Measurements from ENCODE around the gene FNDC8.
"Not testable (repeated sequence)": the region's sequence is repeated elsewhere in the genome, so short reads cannot be mapped to it uniquely, and the experiment has no call there.

FNDC8 gene

GRCh38 chr17:35174835-35175334 lies 53.5 kb downstream of the FNDC8 start:
- FAIRE-seq: no peak

GRCh38 chr17:35175638-35176415 lies 54.4 kb downstream of the FNDC8 start:
- FAIRE-seq: no peak

GRCh38 chr17:35176897-35177296 lies 55.5 kb downstream of the FNDC8 start:
- FAIRE-seq: no peak

GRCh38 chr17:35179379-35179778 lies 58.0 kb downstream of the FNDC8 start:
- not testable (repeated sequence) for FAIRE-seq
